Endothelial cell (in vitro differentiated cells): ENCODE measurements around the gene MRPL19. TPM values are rescaled to one million over a fixed set of nuclear protein-coding genes. Genes with fewer than 3 reads are reported as not detected.
A peak's percentile ranks its signal among the peaks of the same experiment; 100 is the strongest.

ENCODE experiments used
- DNase-seq: peaks from one replicate; pipeline ENCODE4 v3.0.0; 2021; ENCODE audit warnings: low spot score
- H3K27ac Mint-ChIP-seq: one replicate; pipeline ENCODE4 v1.8.0; 2021; ENCODE audit warnings: mixed read lengths, inconsistent platforms; ENCODE audit not compliant: unreplicated experiment
- H3K27me3 Mint-ChIP-seq: one replicate; pipeline ENCODE4 v1.8.0; 2021; ENCODE audit warnings: mild to moderate bottlenecking, moderate library complexity, mixed read lengths, inconsistent platforms; ENCODE audit not compliant: unreplicated experiment
- H3K36me3 Mint-ChIP-seq: one replicate; pipeline ENCODE4 v1.8.0; 2021; ENCODE audit warnings: mild to moderate bottlenecking, low read depth, mixed read lengths, inconsistent platforms; ENCODE audit not compliant: unreplicated experiment
- H3K4me1 Mint-ChIP-seq: one replicate; pipeline ENCODE4 v1.8.0; 2021; ENCODE audit warnings: mild to moderate bottlenecking, mixed read lengths, inconsistent platforms; ENCODE audit not compliant: unreplicated experiment
- H3K4me3 Mint-ChIP-seq: one replicate; pipeline ENCODE4 v1.8.0; 2021; ENCODE audit warnings: mild to moderate bottlenecking, mixed read lengths, inconsistent platforms; ENCODE audit not compliant: unreplicated experiment
- H3K9me3 Mint-ChIP-seq: one replicate; pipeline ENCODE4 v1.8.0; 2021; ENCODE audit warnings: mixed read lengths, inconsistent platforms; ENCODE audit not compliant: unreplicated experiment
- total RNA-seq: library from RNA; stranded (reverse); fragmentation: NEBNext Ultra II Directional; extraction: Animal tissue kit (Norgen Biotek cat#: 25700); gene quantifications from one replicate; pipeline ENCODE4 v1.2.1, GENCODE V29; 2021; ENCODE audit not compliant: unreplicated experiment
- TF ChIP-seq, protein P1 (sequence below): fragments of 200-600 bp; sonication (generic); IDR thresholded peaks from one replicate; pipeline ENCODE4 v1.5.0; 2021; ENCODE audit warnings: antibody characterized with exemption; ENCODE audit not compliant: unreplicated experiment

Gene MRPL19
- total RNA-seq, 1 donor from 2014 or later = 40.1 TPM

DNA sequence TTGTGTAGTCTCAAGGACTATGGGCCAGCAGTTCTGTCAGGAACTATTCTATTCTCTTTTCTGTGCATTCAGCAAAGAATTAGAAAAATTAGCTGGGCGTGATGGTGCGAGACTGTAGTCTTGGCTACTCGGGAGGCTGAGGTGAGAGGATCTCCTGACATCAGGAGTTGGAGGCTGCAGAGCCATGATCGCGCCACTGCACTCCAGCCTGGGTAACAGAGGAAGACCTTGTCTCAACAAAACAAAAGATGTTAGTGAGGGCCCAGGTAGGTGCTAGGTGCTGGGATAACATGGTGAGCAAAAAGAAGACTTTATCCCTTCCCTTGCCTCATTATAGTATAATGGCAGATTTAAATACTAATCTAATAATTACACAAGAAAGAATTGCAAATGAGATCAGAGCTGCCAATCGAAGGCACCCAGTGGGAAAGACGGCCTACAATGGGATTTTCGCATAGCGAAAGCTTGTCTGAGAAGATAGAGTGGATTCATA lies 447 bp upstream of the MRPL19 start:
- TF ChIP-seq, protein P1, sequence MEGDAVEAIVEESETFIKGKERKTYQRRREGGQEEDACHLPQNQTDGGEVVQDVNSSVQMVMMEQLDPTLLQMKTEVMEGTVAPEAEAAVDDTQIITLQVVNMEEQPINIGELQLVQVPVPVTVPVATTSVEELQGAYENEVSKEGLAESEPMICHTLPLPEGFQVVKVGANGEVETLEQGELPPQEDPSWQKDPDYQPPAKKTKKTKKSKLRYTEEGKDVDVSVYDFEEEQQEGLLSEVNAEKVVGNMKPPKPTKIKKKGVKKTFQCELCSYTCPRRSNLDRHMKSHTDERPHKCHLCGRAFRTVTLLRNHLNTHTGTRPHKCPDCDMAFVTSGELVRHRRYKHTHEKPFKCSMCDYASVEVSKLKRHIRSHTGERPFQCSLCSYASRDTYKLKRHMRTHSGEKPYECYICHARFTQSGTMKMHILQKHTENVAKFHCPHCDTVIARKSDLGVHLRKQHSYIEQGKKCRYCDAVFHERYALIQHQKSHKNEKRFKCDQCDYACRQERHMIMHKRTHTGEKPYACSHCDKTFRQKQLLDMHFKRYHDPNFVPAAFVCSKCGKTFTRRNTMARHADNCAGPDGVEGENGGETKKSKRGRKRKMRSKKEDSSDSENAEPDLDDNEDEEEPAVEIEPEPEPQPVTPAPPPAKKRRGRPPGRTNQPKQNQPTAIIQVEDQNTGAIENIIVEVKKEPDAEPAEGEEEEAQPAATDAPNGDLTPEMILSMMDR = no peak
- no peak for DNase-seq
- Mint-ChIP-seq H3K9me3 (no peaks in the 10 kb centered on the region), H3K27me3 (peaks cover 4% of the 10 kb centered on the region), H3K4me3 (peak overlapping the region; percentile 96), H3K4me1 (peaks cover 5% of the 10 kb centered on the region), H3K27ac (peak overlapping the region; percentile 76), H3K36me3 (peaks cover 12% of the 10 kb centered on the region)

DNA sequence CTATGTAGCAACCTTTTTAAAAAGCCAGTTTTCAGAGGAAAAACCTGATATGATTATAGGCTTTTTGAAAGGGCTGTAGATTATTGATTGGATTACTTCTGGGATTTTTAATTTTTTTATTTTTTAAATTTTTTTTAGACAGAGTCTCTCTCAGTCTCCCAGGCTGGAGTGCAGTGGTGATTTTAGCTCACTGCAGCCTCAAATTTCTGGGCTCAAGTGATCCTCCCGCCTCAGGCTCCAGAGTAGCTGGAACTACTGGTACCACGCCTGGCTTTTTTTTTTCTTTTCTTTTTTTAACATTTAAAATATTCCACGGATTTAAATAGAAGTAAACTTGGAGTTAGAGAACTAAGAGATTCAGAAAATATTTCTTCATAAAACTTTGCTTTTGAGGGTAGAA lies 1.2 kb downstream of the MRPL19 start:
- peak overlapping the region; percentile 89 for H3K27ac Mint-ChIP-seq
- no peak for DNase-seq
- peak overlapping the region; percentile 96 for H3K4me3 Mint-ChIP-seq

GRCh38 chr2:75654012-75654411 lies 7.4 kb downstream of the MRPL19 start:
- TF ChIP-seq, protein P1 = no peak
- peaks cover 19% of the 10 kb centered on the region for H3K36me3 Mint-ChIP-seq
- no peak overlapping the region for H3K27ac Mint-ChIP-seq
- H3K4me3 Mint-ChIP-seq = no peak overlapping the region
- DNase-seq = no peak
- peaks cover 10% of the 10 kb centered on the region for H3K4me1 Mint-ChIP-seq
- H3K27me3 Mint-ChIP-seq = no peaks in the 10 kb centered on the region
- H3K9me3 Mint-ChIP-seq = no peaks in the 10 kb centered on the region

More for the DNA sequence above, 1.2 kb downstream of the MRPL19 start:
- no peaks in the 10 kb centered on the region for H3K9me3 Mint-ChIP-seq
- H3K36me3 Mint-ChIP-seq = peaks cover 15% of the 10 kb centered on the region
- peaks cover 4% of the 10 kb centered on the region for H3K27me3 Mint-ChIP-seq
- TF ChIP-seq, protein P1 = no peak
- H3K4me1 Mint-ChIP-seq = peaks cover 2% of the 10 kb centered on the region

DNA sequence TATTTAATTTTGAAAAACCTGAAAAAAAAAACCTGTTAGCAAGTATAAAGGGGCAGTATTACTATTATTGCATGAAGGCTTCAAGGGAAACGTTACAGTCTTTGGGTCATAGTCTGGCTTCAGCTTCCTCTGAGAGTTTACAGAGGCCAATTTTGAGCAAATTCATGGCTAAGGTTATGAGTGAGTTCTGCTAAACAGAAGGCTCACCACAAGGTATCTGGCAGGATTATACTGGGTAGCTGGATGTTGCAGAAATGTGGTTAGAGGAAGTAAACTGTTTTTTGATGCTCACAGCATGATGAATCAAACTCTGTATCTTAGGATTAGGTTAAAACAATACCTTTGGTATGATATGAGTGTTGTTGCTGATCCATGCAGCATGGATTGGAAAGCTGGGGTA lies 9.3 kb downstream of the MRPL19 start:
- no peak for DNase-seq
- Mint-ChIP-seq H3K36me3 (peaks cover 7% of the 10 kb centered on the region), H3K4me1 (peaks cover 10% of the 10 kb centered on the region), H3K27me3 (peaks cover 1% of the 10 kb centered on the region), H3K4me3 (no peak overlapping the region), H3K9me3 (no peaks in the 10 kb centered on the region), H3K27ac (no peak overlapping the region)
- TF ChIP-seq, protein P1 = no peak

GRCh38 chr2:75656563-75656962 lies 10.0 kb downstream of the MRPL19 start:
- H3K4me3 Mint-ChIP-seq = no peak overlapping the region
- DNase-seq = no peak
- TF ChIP-seq, protein P1 = no peak
- peaks cover 4% of the 10 kb centered on the region for H3K36me3 Mint-ChIP-seq
- peaks cover 10% of the 10 kb centered on the region for H3K4me1 Mint-ChIP-seq
- H3K27me3 Mint-ChIP-seq = peaks cover 2% of the 10 kb centered on the region
- no peak overlapping the region for H3K27ac Mint-ChIP-seq
- no peaks in the 10 kb centered on the region for H3K9me3 Mint-ChIP-seq
